HCT116 (cell line): ENCODE data around the gene SMYD3. TPM values are rescaled to one million over a fixed set of nuclear protein-coding genes. Genes with fewer than 3 reads are reported as not detected.
"Not testable (repeated sequence)": the region's sequence is repeated elsewhere in the genome, so short reads cannot be mapped to it uniquely, and the experiment has no call there.

ENCODE experiments used
- ATAC-seq: fragments of 200-7000 bp; cut with Tn5 transposase; 2 replicates; pipeline ENCODE4 v1.9.1; 2020; ENCODE audit warnings: mild to moderate bottlenecking, moderate library complexity
- BruUV-seq: library from RNA; stranded (reverse); fragments of 400-500 nt; replicated peaks from 2 replicates; lab custom pipeline; 2021; lab: Mats Ljungman, UMichigan
- CTCF ChIA-PET: fragments of 300-600 bp; sonication (Branson Sonifier 250); formaldehyde crosslinking; loops from one replicate; lab custom pipeline; 2021; ENCODE audit warnings: antibody characterized with exemption; lab: Charles Lee
- POLR2A ChIA-PET: fragments of 300-600, 350-600 bp; sonication (Branson Sonifier 250); formaldehyde crosslinking; loops from one replicate; lab custom pipeline; 2021; ENCODE audit warnings: antibody characterized with exemption; lab: Charles Lee
- RAD21 ChIA-PET, 2 experiments: fragments of 300-600 bp; sonication (Branson Sonifier 250); formaldehyde crosslinking; loops; one replicate each; lab custom pipeline; 2023; ENCODE audit warnings: low total read pairs in 2 of 2; ENCODE audit not compliant: uncharacterized antibody in 2 of 2, unreplicated experiment in 2 of 2, low non-redundant PET in 1 of 2; lab: Charles Lee
- DNase-seq: peaks from one replicate; pipeline ENCODE4 v3.0.0-alpha.2; 2010; ENCODE audit warnings: low read depth, low spot score
- H2AFZ ChIP-seq: fragments of 200-600 bp; shearing (Covaris generic), sonication (generic); 2 replicates; pipeline ENCODE4 v1.6.1; 2017; ENCODE audit warnings: low read depth, mixed run types, mixed read lengths, antibody characterized with exemption, low read length; ENCODE audit not compliant: poor library complexity, severe bottlenecking
- H3K27ac ChIP-seq: 2 replicates; pipeline ENCODE4 v1.5.1; 2012; ENCODE audit warnings: low read depth, low read length
- H3K27me3 ChIP-seq: fragments of 200-600 bp; sonication (generic); 2 replicates; pipeline ENCODE4 v1.6.1; 2016; ENCODE audit warnings: mixed run types, low read length, mixed read lengths; ENCODE audit not compliant: insufficient read depth
- H3K36me3 ChIP-seq, 2 experiments: fragments of 200-500 bp in 1 of 2; fragments of 200-600 bp in 1 of 2; sonication (Bioruptor generic) in 1 of 2; sonication (generic) in 1 of 2; 2 replicates each; pipeline versions ENCODE4 v1.5.1 to v1.6.1; 2014 to 2016; ENCODE audit warnings: low read length in 2 of 2, inconsistent platforms in 1 of 2, mixed read lengths in 1 of 2, mixed run types in 1 of 2; ENCODE audit not compliant: insufficient read depth in 2 of 2, control insufficient read depth in 1 of 2
- H3K4me1 ChIP-seq, 2 experiments: fragments of 200-600 bp in 1 of 2; sonication (generic) in 1 of 2; 2 replicates each; pipeline versions ENCODE4 v1.5.1 to v1.6.1; 2012 to 2017; ENCODE audit warnings: low read length in 2 of 2, inconsistent platforms in 1 of 2, mild to moderate bottlenecking in 1 of 2, mixed read lengths in 1 of 2, mixed run types in 1 of 2, moderate library complexity in 1 of 2; ENCODE audit not compliant: insufficient read depth in 2 of 2, control insufficient read depth in 1 of 2
- H3K4me2 ChIP-seq: fragments of 200-600 bp; sonication (generic); 2 replicates; pipeline ENCODE4 v1.6.1; 2017; ENCODE audit warnings: mixed run types, low read length, mixed read lengths
- H3K4me3 ChIP-seq, 2 experiments: fragments of 200-600 bp in 1 of 2; sonication (generic) in 1 of 2; replicated peaks in 1 of 2; 2 replicates each; pipeline ENCODE4 v1.5.1; 2011 to 2016; ENCODE audit warnings: low read length in 2 of 2, control low read depth in 1 of 2, low read depth in 1 of 2, mild to moderate bottlenecking in 1 of 2, mixed read lengths in 1 of 2, mixed run types in 1 of 2
- H3K79me2 ChIP-seq: fragments of 200-600 bp; sonication (generic); 2 replicates; pipeline ENCODE4 v1.6.1; 2017; ENCODE audit warnings: mild to moderate bottlenecking, mixed run types, low read length, moderate library complexity, mixed read lengths; ENCODE audit not compliant: insufficient read depth
- H3K9ac ChIP-seq: fragments of 200-600 bp; sonication (generic); 2 replicates; pipeline ENCODE4 v1.6.1; 2016; ENCODE audit warnings: low read length, mixed read lengths
- H3K9me2 ChIP-seq: fragments of 200-600 bp; sonication (generic), shearing (Covaris generic); 2 replicates; pipeline ENCODE4 v1.6.1; 2017; ENCODE audit warnings: mixed run types, mild to moderate bottlenecking, moderate library complexity; ENCODE audit not compliant: insufficient read depth
- H3K9me3 ChIP-seq, 2 experiments: fragments of 200-500 bp in 1 of 2; fragments of 200-600 bp in 1 of 2; sonication (Bioruptor generic) in 1 of 2; sonication (generic) in 1 of 2; 2 replicates each; pipeline ENCODE4 v1.6.1; 2014 to 2017; ENCODE audit warnings: low read length in 2 of 2, mixed read lengths in 2 of 2, inconsistent platforms in 1 of 2, low read depth in 1 of 2, mild to moderate bottlenecking in 1 of 2, mixed run types in 1 of 2, moderate library complexity in 1 of 2; ENCODE audit not compliant: control insufficient read depth in 1 of 2, insufficient read depth in 1 of 2
- H4K20me1 ChIP-seq: fragments of 200-600 bp; sonication (generic), shearing (Covaris generic); 2 replicates; pipeline ENCODE4 v1.6.1; 2017; ENCODE audit warnings: mixed run types, mild to moderate bottlenecking, moderate library complexity; ENCODE audit not compliant: insufficient read depth
- CEBPB ChIP-seq: IDR thresholded peaks from 2 replicates; pipeline ENCODE4 v1.6.1; 2012; ENCODE audit warnings: low read depth
- ELF1 ChIP-seq: IDR thresholded peaks from 2 replicates; pipeline ENCODE4 v1.6.1; 2012; ENCODE audit warnings: low read depth, borderline replicate concordance
- POLR2A ChIP-seq: IDR thresholded peaks from 2 replicates; pipeline ENCODE4 v1.7.0; 2011; ENCODE audit warnings: borderline replicate concordance; ENCODE audit not compliant: insufficient read depth, insufficient read length; ENCODE audit errors: extremely low read depth
- RAD21 ChIP-seq: IDR thresholded peaks from 2 replicates; pipeline ENCODE4 v1.6.1; 2012; ENCODE audit warnings: low read depth, mild to moderate bottlenecking
- SIN3A ChIP-seq: IDR thresholded peaks from 2 replicates; pipeline ENCODE4 v1.6.1; 2012; ENCODE audit warnings: low read depth
- YY1 ChIP-seq: IDR thresholded peaks from 2 replicates; pipeline ENCODE4 v1.6.1; 2011; ENCODE audit warnings: low read length, low read depth, moderate library complexity, mild to moderate bottlenecking; ENCODE audit not compliant: insufficient replicate concordance; ENCODE audit errors: extremely low read depth
- ZFX ChIP-seq: fragments of 450-650 bp; IDR thresholded peaks from 2 replicates; pipeline ENCODE4 v1.6.1; 2017
- ZNF274 ChIP-seq: fragments of 200-500 bp; sonication (Bioruptor generic); IDR thresholded peaks from 2 replicates; pipeline ENCODE4 v1.6.1; 2014; ENCODE audit warnings: mild to moderate bottlenecking, low read depth, low read length, inconsistent platforms
- intact Hi-C: fragments of 100-400 bp; cut with micrococcal nuclease; formaldehyde crosslinking; loops from 2 replicates; pipeline ENCODE4 v1.10.0; 2022
- total RNA-seq: library from RNA; stranded (reverse); gene quantifications from one replicate; pipeline ENCODE4 v1.2.1, GENCODE V29; 2021; ENCODE audit not compliant: unreplicated experiment

SMYD3 gene
- total RNA-seq, 1 experiment from 2014 or later = 33.6 TPM

- Histone ChIP-seq H3K9ac (no peak overlapping the region), H3K9me3 (no peaks in the 10 kb centered on the region), H3K36me3 (no peaks in the 10 kb centered on the region), H3K27ac (no peak overlapping the region), H3K4me2 (no peak overlapping the region), H3K27me3 (no peaks in the 10 kb centered on the region), H3K79me2 (no peaks in the 10 kb centered on the region), H3K4me3 (no peak overlapping the region), H2AFZ (no peak overlapping the region), H3K9me2 (no peaks in the 10 kb centered on the region), H3K4me1 (no peaks in the 10 kb centered on the region), H4K20me1 (no peaks in the 10 kb centered on the region)
- TF ChIP-seq ELF1 = no peak
- TF ChIP-seq ZFX = no peak
- TF ChIP-seq CEBPB = no peak
- no peak for TF ChIP-seq POLR2A
- no peak for TF ChIP-seq RAD21
- TF ChIP-seq SIN3A = no peak
- TF ChIP-seq YY1 = no peak
- no peak for TF ChIP-seq ZNF274
- DNase-seq (no peak), ATAC-seq (no peak)
- ChIA-PET RAD21 (no interaction called here), CTCF (no interaction called here), POLR2A (no interaction called here)
- intact Hi-C loops = no loop called here
- BruUV-seq = no TSS peak
Observed at GRCh38 chr1:246029616-246030015, 477.5 kb downstream of the SMYD3 start.

DNA sequence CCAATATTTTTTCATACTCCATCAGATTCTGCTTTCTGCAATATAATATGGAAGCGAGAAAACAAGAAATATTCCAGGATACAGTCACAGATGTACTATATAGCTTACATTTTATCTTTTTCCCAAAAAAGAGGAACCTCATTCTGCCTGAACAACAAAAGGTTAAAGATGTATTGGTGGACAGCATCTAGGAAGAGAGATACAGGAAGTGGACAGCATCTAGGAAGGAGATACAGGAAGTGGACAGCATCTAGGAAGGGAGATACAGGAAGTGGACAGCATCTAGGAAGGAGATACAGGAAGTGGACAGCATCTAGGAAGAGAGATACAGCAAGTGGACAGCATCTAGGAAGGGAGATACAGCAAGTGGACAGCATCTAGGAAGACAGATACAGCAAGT is 483.0 kb downstream of the SMYD3 start:
- H3K4me3 ChIP-seq, H3K4me2 ChIP-seq, H3K79me2 ChIP-seq, H2AFZ ChIP-seq, H3K36me3 ChIP-seq, H3K9me3 ChIP-seq, RAD21 ChIA-PET, intact Hi-C loops, H4K20me1 ChIP-seq, H3K9ac ChIP-seq, DNase-seq, H3K27ac ChIP-seq, BruUV-seq, H3K4me1 ChIP-seq, H3K9me2 ChIP-seq, POLR2A ChIA-PET, CTCF ChIA-PET, ATAC-seq, H3K27me3 ChIP-seq: not testable (repeated sequence)
